Stimulated activated CD8-positive, alpha-beta memory T cell treated with anti-CD3 and anti-CD28 coated beads, Interleukin-4, amount 100 ng/mL, for 48 hours (primary cell): ENCODE measurements around the gene RBMX2.
"Not testable (repeated sequence)": the region's sequence is repeated elsewhere in the genome, so short reads cannot be mapped to it uniquely, and the experiment has no call there.

Source experiments
- DNase-seq: peaks from one replicate; pipeline ENCODE4 v3.0.0-alpha.2; 2020

Gene RBMX2, protein sequence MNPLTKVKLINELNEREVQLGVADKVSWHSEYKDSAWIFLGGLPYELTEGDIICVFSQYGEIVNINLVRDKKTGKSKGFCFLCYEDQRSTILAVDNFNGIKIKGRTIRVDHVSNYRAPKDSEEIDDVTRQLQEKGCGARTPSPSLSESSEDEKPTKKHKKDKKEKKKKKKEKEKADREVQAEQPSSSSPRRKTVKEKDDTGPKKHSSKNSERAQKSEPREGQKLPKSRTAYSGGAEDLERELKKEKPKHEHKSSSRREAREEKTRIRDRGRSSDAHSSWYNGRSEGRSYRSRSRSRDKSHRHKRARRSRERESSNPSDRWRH

DNA sequence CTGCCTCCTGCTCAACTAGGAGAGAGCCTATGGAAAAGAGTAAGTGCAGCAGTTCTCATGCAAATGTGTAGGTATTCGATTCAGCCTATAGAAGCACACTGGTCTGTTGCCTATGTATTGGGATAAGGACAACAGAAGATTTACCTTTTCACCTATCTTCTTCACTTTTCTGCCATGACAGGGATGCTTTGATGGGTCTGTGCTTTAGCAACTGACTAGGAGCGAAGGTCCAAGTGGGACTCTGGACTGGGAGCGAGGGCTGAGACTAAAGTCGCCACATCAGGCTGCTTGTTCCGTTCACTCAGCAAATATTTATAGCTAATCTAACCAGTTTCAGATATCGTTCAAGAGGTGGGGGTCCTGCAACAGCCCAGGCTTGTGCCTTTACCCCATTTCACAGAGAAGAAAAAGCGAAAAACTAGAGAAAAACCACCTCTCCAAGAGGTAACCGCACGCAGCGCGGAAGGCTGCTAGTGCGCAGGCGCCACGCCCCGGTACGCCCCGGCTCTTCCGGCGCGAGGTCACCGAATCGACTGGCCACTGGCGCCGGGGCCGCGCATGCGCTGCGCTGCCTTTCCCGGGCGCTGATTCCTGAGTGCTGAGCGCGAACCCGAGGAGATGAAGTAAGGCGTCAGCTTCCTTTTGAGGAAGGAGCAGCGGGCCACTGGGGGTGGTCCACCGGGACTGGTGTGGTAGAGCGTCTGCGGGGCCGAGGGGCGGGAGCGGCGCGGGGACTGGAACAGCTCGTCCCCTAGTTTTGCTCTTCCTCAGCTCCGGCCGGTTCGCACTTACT, at the start of gene RBMX2:
RBMX2 (plus strand) TSS at position 573 of the 793 bp plus-strand sequence; CDS start at position 619, 46 bp downstream.
- DNase-seq, result peak; percentile 71

DNA sequence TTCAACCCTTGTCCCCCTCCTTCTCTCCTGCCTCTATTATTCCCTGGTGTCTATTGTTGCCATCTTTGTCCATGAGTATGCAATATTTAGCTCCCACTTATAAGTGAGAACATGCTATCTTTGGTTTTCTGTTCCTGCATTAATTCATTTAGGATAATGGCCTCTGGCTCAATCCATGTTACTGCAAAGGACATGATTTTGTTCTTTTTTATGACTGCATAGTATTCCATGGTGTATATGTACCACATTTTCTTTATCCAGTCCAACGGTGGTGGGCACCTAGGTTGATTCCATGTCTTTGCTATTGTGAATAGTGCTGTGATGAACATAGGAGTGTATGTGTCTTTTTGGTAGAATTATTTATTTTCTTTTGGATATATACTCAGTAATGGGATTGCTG, 49.7 kb upstream of the RBMX2 start:
- DNase-seq, result not testable (repeated sequence)

DNA sequence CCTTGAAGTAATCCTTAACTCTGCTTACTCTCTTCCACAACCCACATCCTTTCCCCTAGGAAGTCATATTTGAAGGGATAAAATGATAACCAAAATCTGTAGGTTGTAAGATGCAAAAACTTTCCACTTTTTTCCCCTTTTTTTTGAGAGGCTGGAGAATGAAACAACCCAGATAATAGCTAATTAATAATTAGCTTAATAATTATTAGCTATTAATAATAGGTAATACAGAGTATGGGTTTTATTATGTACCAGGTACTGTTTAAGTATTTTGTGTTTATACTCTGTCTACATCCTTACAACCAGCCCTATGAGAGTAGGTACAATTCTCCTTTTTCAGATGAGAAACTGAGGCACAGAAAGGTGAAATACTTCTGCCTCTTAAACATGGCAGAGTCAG, 25.7 kb upstream of the RBMX2 start:
- DNase-seq, result no peak

DNA sequence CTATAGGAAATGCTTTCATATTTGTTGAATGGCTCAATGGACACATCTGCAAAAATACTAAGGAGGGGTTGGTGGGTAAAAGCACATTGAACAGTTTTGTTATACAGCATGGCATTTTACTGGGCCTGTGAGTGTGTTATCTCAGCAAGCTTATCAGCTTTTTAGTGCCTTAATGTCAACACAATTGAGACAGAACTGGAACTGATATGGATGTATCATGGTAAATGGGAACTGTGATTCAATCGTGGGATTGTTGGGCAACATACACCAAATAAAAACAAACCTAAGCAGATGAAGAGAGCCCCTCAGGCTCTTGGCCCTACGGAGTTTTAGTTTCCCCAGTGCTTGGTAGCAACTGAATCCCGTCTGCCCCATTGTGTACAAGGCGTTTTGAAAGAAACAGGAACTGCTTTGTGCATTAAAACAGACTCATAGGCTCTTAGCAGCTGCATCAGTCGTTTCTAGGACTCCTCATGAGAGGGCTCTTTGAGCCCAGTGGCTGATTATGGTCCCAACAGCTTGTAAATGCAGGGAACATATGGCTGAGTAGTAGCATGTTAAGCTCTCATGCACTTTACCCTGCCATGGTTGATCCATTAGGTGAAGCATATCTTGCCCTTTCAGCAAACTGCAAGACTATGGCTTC, 23.6 kb upstream of the RBMX2 start:
- no peak for DNase-seq

DNA sequence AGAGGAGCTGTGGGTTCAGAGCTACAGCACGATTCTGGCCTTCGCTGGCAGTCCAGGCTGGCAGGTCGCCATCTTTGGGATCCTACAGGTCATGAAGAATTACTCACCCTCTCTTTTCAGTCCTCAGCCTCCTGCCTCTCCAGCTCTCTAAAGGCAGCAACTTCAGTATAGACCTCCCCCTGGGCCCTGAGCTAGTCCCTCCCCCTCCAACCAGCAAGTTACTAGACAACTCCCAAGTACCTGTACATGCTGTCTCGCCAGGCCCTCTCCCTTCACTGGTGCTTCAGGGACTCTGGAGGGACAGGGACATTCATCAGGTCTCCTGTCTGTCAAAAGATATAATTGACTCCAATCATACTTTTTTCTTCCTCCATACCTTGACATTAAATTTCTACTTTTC, 16.3 kb upstream of the RBMX2 start, which contains the start of gene GPR119:
GPR119 (minus strand) TSS at position 155 of the 400 bp plus-strand sequence. CDS start 227 bp downstream, outside the sequence.
- no peak for DNase-seq

DNA sequence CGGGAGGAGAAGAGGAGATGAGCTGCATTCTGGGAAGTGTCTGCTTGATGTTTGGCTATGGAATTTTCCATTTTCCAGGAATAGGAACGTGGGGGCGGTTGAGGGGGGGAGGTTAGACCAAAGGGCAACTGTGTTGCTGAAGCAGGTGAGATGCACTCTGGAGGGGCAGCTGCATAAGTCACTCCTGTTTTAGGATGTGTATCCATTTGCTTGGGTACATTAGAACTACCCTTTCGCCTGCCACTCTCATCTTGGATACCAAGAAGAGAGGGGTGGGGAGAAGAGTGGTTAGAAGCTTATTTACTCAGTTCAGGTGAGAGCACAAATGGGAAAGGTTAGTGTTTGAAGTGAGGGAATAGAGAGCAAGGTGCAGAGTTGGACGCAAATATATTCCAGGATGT, 15.4 kb upstream of the RBMX2 start:
- DNase-seq, result no peak

DNA sequence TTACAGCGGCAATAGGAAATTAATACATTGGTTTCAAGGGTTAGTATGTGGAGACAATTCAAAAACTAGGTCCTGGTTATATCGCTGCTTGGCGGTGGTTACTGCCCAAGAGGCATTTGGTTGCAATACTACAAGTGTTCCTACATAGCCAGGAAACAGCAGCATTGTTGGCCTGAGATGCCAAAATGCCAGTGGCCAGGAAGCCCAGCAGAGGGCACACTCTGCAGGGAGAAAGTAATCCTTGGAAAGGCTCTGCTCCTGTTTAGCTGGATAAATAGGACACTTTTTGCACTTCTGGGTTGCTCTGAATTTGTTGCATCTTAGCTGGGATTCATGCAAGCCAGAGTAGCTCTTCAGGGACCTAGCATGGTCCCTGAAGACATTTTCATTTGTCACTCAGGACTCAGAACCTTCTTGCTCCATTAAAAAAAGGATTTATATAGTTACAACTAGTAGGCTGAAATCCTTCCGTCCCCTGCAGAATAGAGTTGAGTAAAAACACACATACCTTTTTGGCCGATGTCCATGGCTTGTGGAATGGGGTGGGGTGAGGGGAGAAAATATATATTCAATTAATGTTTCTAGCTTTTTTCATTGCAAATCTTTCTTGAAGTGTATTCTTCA, 8.2 kb upstream of the RBMX2 start:
- no peak for DNase-seq

DNA sequence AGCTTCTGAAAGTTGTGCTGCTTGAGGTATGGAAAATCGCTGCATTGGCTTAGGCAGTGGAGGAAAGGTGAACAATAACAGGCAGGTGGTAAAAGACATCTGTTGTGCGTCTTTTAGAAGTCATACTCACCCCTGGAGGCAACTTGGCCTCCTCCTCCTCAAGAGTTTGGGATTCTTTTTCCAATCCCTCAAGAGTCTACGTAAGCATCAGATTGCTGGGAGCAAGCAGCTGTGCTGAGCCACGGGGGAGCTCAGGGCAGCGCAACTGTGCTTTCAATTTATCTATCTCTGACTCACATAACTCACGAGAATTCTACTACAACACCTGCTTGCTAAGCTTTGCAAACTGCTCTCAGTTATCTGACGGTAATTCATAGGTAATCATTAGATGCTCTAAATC, 6.4 kb upstream of the RBMX2 start:
- no peak for DNase-seq

DNA sequence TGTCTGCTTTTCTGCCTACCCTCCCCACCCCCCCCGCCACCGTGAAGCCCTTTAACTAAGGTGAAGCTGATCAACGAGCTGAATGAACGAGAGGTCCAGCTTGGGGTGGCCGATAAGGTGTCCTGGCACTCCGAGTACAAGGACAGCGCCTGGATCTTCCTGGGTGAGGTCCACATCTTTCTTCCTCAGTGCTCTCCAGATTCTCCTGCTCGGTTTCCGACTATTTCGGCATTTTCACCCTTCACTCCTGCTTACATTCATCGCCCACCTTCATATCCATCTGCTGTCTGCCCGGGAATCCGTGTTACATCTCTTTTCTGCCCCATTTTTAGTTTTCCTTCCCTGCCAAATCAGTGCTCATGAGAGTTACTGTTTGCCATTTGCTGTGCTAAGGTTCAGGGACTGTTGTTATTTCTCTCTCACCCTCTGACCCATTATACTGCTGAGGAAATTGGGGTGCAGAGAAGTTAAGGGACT, 459 bp downstream of the RBMX2 start:
- DNase-seq, result no peak

DNA sequence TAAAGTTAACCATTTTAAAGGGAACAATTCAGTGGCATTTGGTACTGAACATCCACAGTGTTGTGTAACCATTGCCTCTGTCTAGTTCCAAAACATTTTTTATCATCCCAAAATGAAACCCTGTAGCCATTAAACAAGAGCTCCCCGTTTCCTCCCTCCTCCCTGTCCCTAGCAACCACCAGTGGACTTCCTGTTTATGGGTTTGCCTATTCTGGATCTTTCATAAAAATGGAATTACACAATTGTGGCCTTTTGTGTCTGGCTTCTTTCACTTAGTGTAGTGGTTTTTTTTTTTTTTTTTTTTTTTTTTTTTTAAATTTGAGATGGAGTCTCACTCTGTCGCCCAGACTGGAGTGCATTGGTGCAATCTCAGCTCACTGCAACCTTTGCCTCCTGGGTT, 11.6 kb downstream of the RBMX2 start:
- DNase-seq, result no peak

DNA sequence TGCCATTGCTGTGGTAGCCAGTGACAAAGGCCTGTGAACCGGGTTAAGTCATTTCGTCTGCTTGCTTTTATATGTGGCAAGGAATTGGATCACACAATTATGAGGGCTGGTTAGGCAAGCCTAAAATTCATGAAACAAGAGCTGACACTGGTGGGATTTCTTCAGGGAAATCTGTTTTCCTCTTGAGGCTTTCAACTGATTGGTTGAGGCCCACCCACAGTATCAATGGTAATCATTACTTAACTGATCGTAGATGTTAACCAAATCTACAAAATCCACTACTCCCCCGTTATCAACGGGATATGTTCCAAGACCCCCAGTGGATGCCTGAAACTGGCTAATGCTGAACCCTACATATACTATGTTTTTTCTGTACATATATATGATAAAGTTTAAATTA, 13.0 kb downstream of the RBMX2 start:
- DNase-seq, result no peak

DNA sequence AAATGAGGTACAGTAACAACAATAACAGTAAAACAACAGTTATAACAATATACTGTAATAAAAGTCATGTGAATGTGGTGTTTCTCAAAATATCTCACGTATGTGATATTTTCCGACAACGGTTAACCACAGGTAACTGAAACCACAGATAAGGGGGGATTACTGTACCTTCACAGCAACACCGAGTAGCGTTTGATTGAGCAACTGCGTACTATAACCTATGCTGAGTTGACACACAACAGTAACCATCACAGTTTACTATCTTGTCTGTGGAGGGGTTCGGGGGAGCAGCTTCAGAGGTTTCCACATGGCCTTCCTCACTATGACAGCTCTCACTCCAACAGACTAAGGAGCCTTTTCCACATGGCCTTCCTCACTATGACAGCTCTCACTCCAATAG, 13.4 kb downstream of the RBMX2 start:
- DNase-seq, result no peak

DNA sequence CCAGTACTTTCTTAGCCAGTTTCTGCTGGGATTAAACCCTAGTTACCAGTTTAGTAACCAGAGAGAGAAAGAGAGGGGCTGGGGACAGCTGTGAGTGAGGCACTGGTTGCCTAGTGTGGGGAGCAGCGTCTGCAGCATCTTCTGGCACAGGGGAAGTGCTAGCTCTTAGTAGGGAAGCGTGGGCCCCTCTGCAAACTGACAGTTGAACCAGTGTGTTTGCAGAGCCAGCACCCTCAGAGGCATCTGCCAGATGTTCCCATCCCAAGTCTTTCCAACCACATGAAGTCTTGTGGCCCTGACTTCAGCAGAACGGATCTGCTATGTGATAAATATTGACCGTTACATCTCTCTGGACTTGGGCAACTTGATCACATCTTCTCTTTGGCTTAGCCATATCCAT, 15.0 kb downstream of the RBMX2 start:
- no peak for DNase-seq

DNA sequence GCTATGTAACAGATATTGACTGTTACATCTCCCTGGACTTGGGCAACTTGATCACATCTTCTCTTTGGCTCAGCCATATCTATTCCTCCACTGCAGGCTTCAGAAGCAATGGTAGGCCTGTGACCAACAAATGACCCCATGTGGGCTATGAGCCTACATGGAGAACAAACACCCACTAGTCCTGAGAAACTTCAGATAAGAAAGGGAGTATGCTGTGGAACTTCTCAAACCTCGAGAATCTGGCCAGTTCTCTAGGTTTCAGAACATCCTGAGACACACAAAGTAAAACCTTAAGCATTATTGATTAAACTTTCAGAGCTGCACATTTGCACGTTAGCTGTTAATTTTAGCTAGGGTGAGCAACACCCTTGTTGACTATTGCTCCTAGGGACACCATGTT, 16.3 kb downstream of the RBMX2 start:
- no peak for DNase-seq

DNA sequence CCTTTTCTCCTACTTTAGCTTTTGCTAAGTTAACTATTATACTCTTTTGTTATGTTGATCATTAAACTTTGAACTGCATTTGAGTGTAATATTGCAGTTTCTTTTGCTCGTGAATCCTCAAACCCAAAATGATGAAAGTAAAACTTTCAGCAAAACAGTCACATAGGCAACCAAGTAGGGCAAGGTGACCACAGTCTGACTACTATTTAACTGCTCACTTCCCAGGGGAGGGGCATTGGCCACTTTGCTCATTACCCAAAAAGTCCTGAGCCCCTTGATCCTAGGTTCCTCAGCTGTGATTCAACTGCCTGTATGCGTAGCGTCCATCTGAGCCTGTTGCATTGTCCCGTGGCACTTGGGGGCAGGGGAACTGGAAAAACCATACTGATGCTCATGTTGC, 17.0 kb downstream of the RBMX2 start:
- no peak for DNase-seq

DNA sequence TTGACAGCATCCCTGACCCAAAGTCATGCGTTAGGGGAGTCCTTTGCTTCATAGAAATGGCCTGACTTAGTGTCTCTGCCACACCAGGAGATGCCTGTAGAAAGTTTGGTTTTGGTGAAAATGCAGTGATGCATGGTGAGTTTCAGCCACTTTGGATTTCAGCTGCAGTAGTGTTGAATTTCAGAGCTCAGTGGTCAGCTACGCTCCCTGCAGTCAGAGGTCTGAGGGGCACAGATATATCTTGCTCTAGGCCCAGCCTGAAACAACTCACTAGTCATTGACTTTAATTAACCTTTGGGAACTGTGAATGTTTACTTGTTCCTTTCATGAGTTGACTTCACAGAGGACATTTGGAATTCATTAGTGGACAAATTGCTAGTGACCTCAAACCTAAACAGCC, 17.5 kb downstream of the RBMX2 start:
- DNase-seq, result no peak

DNA sequence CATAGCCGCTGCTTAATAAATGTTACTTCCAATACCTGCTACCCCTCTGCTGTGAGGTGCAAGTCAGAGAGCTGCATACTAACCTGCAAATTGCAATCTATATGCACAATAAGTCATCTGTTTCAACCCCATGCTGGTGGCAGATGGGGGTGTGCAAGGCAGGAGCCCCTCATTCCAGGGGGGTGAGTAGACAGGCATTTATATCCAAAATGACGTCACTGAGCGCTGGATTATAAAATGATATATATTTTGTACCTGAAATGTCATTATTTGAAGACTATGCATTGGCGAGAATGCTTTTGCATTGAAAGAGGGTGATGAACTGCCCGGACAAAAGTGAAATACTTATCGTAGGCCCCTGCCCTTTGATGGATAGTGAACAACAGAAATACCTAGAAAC, 24.7 kb downstream of the RBMX2 start:
- DNase-seq, result no peak

DNA sequence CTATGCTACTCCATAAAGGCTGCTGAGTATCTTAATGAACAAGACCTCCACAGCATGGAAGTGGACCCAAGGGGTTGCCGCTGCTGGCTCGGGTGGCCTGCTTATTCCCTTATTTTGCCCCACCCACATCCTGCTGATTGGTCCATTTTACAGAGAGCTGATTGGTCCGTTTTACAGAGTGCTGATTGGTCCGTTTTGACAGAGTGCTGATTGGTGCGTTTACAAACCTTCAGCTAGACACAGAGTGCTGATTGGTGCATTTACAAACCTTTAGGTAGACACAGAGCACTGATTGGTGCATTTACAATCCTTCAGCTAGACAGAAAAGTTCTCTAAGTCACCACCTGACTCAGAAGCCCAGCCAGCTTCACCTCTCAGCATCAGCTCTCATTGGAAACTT, 27.4 kb downstream of the RBMX2 start:
- not testable (repeated sequence) for DNase-seq

DNA sequence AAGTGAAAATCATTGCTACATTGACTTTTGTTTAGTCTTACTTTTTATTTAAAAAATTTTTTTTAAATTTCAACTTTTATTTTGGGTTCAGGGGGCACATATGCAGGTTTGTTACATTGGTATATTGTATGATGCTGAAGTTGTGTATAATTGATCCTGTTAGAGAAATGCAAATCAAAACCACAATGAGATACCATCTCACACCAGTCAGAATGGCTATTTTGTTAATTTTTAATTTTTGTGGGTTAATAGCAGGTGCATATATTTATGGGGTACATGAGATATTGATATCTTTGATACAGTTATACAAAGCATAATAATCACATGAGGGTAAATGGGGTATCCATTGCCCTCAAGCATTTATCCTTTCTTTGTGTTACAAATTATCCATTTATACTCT, 34.1 kb downstream of the RBMX2 start:
- no peak for DNase-seq

DNA sequence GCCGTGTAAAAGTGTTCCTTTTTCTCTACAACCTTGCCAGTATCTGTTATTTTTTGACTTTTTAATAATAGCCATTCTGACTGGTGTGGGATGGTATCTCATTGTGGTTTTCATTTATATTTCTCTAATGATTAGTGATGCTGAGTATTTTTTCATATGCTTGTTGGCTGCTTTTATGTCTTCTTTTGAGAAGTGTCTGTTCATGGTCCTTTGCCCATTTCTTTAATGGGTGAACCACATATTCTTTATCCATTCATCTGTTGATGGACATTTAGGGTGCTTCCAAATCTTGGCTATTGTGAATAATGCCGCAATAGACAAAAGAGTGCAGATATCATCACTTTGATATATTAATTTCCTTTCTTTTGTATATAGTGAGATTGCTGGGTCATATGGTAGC, 36.2 kb downstream of the RBMX2 start:
- not testable (repeated sequence) for DNase-seq

DNA sequence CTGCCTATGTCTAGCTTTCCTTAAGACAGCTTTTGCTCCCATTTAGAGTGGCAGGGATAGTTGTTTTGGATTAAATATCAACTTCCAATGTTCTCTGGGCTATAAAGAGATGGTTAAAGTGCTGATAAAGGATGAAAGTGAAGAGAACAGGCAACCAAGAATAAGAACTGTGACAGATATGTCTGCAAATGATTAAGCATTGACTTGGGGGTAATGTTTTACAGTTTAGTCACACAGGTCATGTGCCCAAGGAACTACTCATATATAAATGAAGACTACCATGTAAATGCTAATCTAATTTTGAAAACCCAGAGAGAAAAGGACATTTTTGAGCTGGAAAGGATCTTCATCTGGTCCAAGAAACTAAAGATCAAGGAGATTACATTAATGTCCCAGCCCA, 42.1 kb downstream of the RBMX2 start:
- no peak for DNase-seq

DNA sequence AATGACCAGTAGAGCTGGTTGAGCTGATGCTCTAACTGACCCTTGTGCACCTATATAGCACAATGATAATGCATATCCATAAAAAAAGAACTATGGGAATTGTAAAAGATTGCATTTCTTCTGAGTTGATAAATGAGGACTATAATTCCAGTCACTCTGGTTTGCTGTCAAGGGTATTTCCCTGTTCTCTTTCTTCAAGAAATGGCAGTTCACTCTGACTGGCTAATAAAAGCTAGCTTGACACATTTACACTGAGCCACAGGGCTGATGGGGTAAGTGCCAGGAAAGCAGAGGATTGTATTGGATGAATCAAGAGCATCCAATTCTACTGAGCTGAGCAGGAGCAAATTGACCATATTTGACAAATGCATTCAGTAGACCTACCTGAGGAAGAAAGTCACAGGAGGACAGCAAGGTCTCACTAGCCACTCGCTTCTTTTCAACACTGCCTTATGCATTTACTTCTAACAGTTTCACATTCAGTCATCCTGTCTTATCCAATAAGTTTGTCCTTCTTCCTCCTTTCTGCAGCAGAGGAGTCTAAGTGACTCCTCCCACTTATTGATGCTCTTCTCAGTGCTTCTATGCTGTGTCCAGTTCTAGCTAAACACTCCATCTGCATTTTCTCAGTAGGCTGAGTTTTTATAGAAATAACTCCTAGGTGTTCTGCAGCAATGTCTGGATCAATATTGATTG, 43.0 kb downstream of the RBMX2 start:
- no peak for DNase-seq

DNA sequence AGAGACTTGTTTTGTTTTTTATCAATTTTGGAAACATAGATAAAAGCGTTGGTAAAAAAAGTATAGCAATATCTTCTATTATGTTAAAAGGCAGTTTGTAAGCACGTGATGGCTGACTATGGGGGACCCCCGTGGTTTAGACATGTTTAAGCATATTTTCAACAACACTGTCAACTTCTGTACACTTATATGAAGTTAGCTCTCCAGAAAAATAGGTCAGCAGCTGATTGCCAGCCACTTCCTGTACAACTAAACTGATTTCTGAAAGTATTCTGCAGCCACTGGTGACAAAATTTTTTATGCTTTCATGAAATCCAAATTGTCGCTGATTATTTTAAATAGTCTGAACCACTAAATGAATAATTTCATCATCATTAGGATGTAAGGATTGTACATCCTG, 45.2 kb downstream of the RBMX2 start:
- no peak for DNase-seq
